Measurements from ENCODE around the gene DVL2.

Gene DVL2

GRCh38 chr17:7241783-7242716 lies 7.7 kb upstream of the DVL2 start, which contains the start of gene GABARAP:
GABARAP (minus strand) TSS chr17:7242449; CDS start chr17:7242330, 119 bp downstream.
- H3K4me3 ChIP-seq, result peak within 1 kb of the TSS; percentile 83
- peak within 1 kb of the TSS; percentile 96 for H3K27ac ChIP-seq
- peaks cover 44% of the 10 kb centered on the region for H3K36me3 ChIP-seq (ENCODE audit: insufficient read depth, low read length)
- DNase-seq (ENCODE audit: low read depth, low spot score), result no peak
- TF ChIP-seq FOXP2 (optimal IDR thresholded peaks at IDR 0.05; ENCODE audit: control extremely low read depth, extremely low read length, insufficient read depth) (no peak), POLR2AphosphoS5 (IDR thresholded peaks at IDR 0.05; ENCODE audit: borderline replicate concordance, low read depth, low read length) (no peak), EZH2 (IDR thresholded peaks at IDR 0.05) (no peak)
- peak within 1 kb of the TSS; percentile 96 for H3K9ac ChIP-seq (ENCODE audit: insufficient read length)
- H3K9me3 ChIP-seq (ENCODE audit: low read depth, low read length), result no peaks in the 10 kb centered on the region

- Histone ChIP-seq H3K4me3 (peak overlapping the region; percentile 83), H3K9me3 (ENCODE audit: low read depth, low read length) (no peaks in the 10 kb centered on the region), H3K27ac (peak overlapping the region; percentile 44; the same call in 1 of the 2 replicates), H3K36me3 (ENCODE audit: insufficient read depth, low read length) (peaks cover 44% of the 10 kb centered on the region), H3K9ac (ENCODE audit: insufficient read length) (peak overlapping the region; percentile 96)
- no peak for DNase-seq (ENCODE audit: low read depth, low spot score)
- TF ChIP-seq POLR2AphosphoS5 (IDR thresholded peaks at IDR 0.05; ENCODE audit: borderline replicate concordance, low read depth, low read length) (no peak), FOXP2 (optimal IDR thresholded peaks at IDR 0.05; ENCODE audit: control extremely low read depth, extremely low read length, insufficient read depth) (no peak), EZH2 (IDR thresholded peaks at IDR 0.05) (no peak)
Observed at GRCh38 chr17:7241090-7241733, 6.9 kb upstream of the DVL2 start.

DNA sequence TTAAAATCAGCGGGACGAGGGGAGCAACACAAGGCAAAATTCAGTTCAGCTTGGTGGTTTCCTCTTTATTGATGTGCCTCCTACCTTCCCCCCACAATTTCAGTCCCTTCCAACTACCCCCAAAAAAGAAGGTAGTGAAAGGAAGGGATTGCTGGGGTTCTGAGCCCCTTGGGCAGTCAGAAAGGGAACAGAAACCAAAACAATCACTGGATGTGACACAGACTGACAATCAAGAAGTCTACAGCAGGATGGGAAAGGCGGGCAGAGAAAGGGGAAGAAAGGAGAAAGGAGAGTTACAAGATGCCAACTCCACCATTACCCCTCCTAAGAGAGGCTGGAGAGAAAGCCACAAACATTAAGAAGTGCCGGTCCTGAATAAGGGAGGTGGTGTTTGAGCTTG lies 6.1 kb upstream of the DVL2 start:
- DNase-seq (ENCODE audit: low read depth, low spot score), result no peak
- Histone ChIP-seq H3K27ac (peak overlapping the region; percentile 71), H3K4me3 (peak overlapping the region; percentile 83), H3K36me3 (ENCODE audit: insufficient read depth, low read length) (peaks cover 46% of the 10 kb centered on the region), H3K9ac (ENCODE audit: insufficient read length) (peak overlapping the region; percentile 75), H3K9me3 (ENCODE audit: low read depth, low read length) (no peaks in the 10 kb centered on the region)
- TF ChIP-seq POLR2AphosphoS5 (IDR thresholded peaks at IDR 0.05; ENCODE audit: borderline replicate concordance, low read depth, low read length) (no peak), EZH2 (IDR thresholded peaks at IDR 0.05) (no peak), FOXP2 (optimal IDR thresholded peaks at IDR 0.05; ENCODE audit: control extremely low read depth, extremely low read length, insufficient read depth) (no peak)

GRCh38 chr17:7239091-7240027 lies 5.0 kb upstream of the DVL2 start, which contains the start of gene PHF23:
PHF23 (minus strand) TSS chr17:7239457; CDS start chr17:7239279, 178 bp downstream.
- DNase-seq (ENCODE audit: low read depth, low spot score), result peak; percentile 82
- peaks cover 49% of the 10 kb centered on the region for H3K36me3 ChIP-seq (ENCODE audit: insufficient read depth, low read length)
- TF ChIP-seq FOXP2 (optimal IDR thresholded peaks at IDR 0.05; ENCODE audit: control extremely low read depth, extremely low read length, insufficient read depth) (no peak), POLR2AphosphoS5 (IDR thresholded peaks at IDR 0.05; ENCODE audit: borderline replicate concordance, low read depth, low read length) (peak; percentile 47; the same call in 1 of the 2 replicates), EZH2 (IDR thresholded peaks at IDR 0.05) (no peak)
- H3K9me3 ChIP-seq (ENCODE audit: low read depth, low read length), result no peaks in the 10 kb centered on the region
- H3K9ac ChIP-seq (ENCODE audit: insufficient read length), result peak within 1 kb of the TSS; percentile 95
- H3K27ac ChIP-seq, result peak within 1 kb of the TSS; percentile 95
- H3K4me3 ChIP-seq, result peak within 1 kb of the TSS; percentile 95

DNA sequence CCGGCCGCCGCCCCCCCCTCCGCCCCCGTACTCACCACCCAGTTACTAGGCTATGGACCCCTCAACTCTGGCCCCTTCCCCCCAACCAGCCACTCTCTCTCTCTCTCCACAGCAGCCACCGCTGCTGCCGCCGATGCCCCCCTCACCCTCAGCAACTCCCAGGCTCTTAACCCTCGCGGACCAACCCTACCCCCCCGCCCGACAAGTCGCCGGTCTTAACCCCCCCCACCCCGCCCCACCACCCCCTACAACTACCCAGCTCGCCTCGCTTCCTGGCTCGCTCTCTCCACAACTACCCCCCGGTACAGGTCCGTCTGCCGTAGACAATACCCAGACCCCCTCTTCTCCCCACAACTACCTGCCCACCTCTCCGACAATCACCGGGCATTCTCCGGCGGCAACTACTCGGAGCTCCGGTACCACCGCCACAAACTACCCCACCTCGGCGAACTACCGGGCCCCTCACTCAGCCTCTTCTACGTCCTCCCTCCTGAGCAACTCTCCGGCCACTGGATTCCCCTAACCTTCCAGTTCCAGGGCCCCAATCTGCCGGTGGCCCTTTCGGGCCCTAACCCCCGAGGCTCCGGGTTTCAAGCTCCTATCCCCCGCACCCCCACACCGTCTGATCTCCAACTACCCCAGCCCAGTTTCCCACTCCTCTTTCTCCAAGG lies 4.2 kb upstream of the DVL2 start:
- Histone ChIP-seq H3K9me3 (ENCODE audit: low read depth, low read length) (no peaks in the 10 kb centered on the region), H3K9ac (ENCODE audit: insufficient read length) (peak overlapping the region; percentile 95), H3K4me3 (peak overlapping the region; percentile 95), H3K27ac (peak overlapping the region; percentile 95), H3K36me3 (ENCODE audit: insufficient read depth, low read length) (peaks cover 42% of the 10 kb centered on the region)
- no peak for DNase-seq (ENCODE audit: low read depth, low spot score)
- TF ChIP-seq EZH2 (IDR thresholded peaks at IDR 0.05), result no peak
- TF ChIP-seq FOXP2 (optimal IDR thresholded peaks at IDR 0.05; ENCODE audit: control extremely low read depth, extremely low read length, insufficient read depth), result no peak
- no peak for TF ChIP-seq POLR2AphosphoS5 (IDR thresholded peaks at IDR 0.05; ENCODE audit: borderline replicate concordance, low read depth, low read length)

GRCh38 chr17:7237761-7238419 lies 3.6 kb upstream of the DVL2 start:
- peaks cover 42% of the 10 kb centered on the region for H3K36me3 ChIP-seq (ENCODE audit: insufficient read depth, low read length)
- DNase-seq (ENCODE audit: low read depth, low spot score), result no peak
- H3K27ac ChIP-seq, result peak overlapping the region; percentile 95
- peak overlapping the region; percentile 95 for H3K9ac ChIP-seq (ENCODE audit: insufficient read length)
- no peaks in the 10 kb centered on the region for H3K9me3 ChIP-seq (ENCODE audit: low read depth, low read length)
- TF ChIP-seq POLR2AphosphoS5 (IDR thresholded peaks at IDR 0.05; ENCODE audit: borderline replicate concordance, low read depth, low read length), result peak; percentile 46; the same call in 1 of the 2 replicates
- no peak for TF ChIP-seq EZH2 (IDR thresholded peaks at IDR 0.05)
- no peak for TF ChIP-seq FOXP2 (optimal IDR thresholded peaks at IDR 0.05; ENCODE audit: control extremely low read depth, extremely low read length, insufficient read depth)
- peak overlapping the region; percentile 95 for H3K4me3 ChIP-seq

Data from SK-N-MC (cell line).